HepG2 (cell line): ENCODE results near the gene ELL. TPM values are rescaled to one million over a fixed set of nuclear protein-coding genes. Genes with fewer than 3 reads are reported as not detected.

Experiments
- AHDC1 ChIP-seq: sonication (generic); formaldehyde crosslinking; IDR thresholded peaks from 2 replicates; pipeline ENCODE4 v1.5.1; 2020; ENCODE audit warnings: mild to moderate bottlenecking, missing genetic modification reagents, borderline replicate concordance
- CENPBD1 ChIP-seq: sonication (generic); formaldehyde crosslinking; IDR thresholded peaks from 2 replicates; pipeline ENCODE4 v1.8.0; 2022; ENCODE audit warnings: missing genetic modification reagents, low read depth, mild to moderate bottlenecking, borderline replicate concordance
- E2F1 ChIP-seq: sonication (generic); formaldehyde crosslinking; IDR thresholded peaks from 2 replicates; pipeline ENCODE4 v1.5.0; 2020; ENCODE audit warnings: missing genetic modification reagents
- HOXA3 ChIP-seq: sonication (generic); formaldehyde crosslinking; IDR thresholded peaks from 2 replicates; pipeline ENCODE4 v1.5.0; 2020; ENCODE audit warnings: missing genetic modification reagents
- REL ChIP-seq: sonication (generic); formaldehyde crosslinking; conservative IDR thresholded peaks from 2 replicates; pipeline ENCODE4 v1.8.0; 2022; ENCODE audit warnings: mild to moderate bottlenecking, missing genetic modification reagents, moderate library complexity
- REXO4 ChIP-seq: sonication (generic); formaldehyde crosslinking; IDR thresholded peaks from 2 replicates; pipeline ENCODE4 v1.8.0; 2022; ENCODE audit warnings: missing genetic modification reagents, mild to moderate bottlenecking, borderline replicate concordance
- SRSF4 ChIP-seq: fragments of 200-400 bp; formaldehyde crosslinking; IDR thresholded peaks from one replicate; pipeline ENCODE4 v1.6.1; 2018; ENCODE audit warnings: mild to moderate bottlenecking, low read depth, low read length, moderate library complexity; ENCODE audit not compliant: poor library complexity, severe bottlenecking
- THRA ChIP-seq: sonication (generic); formaldehyde crosslinking; IDR thresholded peaks from 2 replicates; pipeline ENCODE4 v1.4.0; 2020; ENCODE audit warnings: missing genetic modification reagents, borderline replicate concordance
- TOPORS ChIP-seq: sonication (generic); formaldehyde crosslinking; IDR thresholded peaks from 2 replicates; pipeline ENCODE4 v1.8.0; 2023; ENCODE audit warnings: mild to moderate bottlenecking, missing genetic modification reagents
- ZFAT ChIP-seq: sonication (generic); formaldehyde crosslinking; conservative IDR thresholded peaks from 2 replicates; pipeline ENCODE4 v1.8.1; 2023; ENCODE audit warnings: missing genetic modification reagents, inconsistent platforms
- ZMYM4 ChIP-seq: sonication (generic); formaldehyde crosslinking; IDR thresholded peaks from 2 replicates; pipeline ENCODE4 v1.8.1; 2023; ENCODE audit warnings: mild to moderate bottlenecking, missing genetic modification reagents
- ZNF12 ChIP-seq: sonication (generic); formaldehyde crosslinking; IDR thresholded peaks from 2 replicates; pipeline ENCODE4 v1.5.0; 2020; ENCODE audit warnings: missing genetic modification reagents
- ZNF282 ChIP-seq: fragments of 450-650 bp; IDR thresholded peaks from 2 replicates; pipeline ENCODE4 v1.6.1; 2018; ENCODE audit not compliant: partially characterized antibody
- ZNF362 ChIP-seq: sonication (generic); formaldehyde crosslinking; IDR thresholded peaks from 2 replicates; pipeline ENCODE4 v1.4.0; 2020; ENCODE audit warnings: missing genetic modification reagents, mild to moderate bottlenecking, borderline replicate concordance
- ZNF552 ChIP-seq: sonication (generic); formaldehyde crosslinking; IDR thresholded peaks from 2 replicates; pipeline ENCODE4 v1.9.0; 2022; ENCODE audit warnings: missing genetic modification reagents, mild to moderate bottlenecking, borderline replicate concordance
- ZNF766 ChIP-seq: sonication (generic); formaldehyde crosslinking; IDR thresholded peaks from 2 replicates; pipeline ENCODE4 v1.5.0; 2020; ENCODE audit warnings: missing genetic modification reagents, borderline replicate concordance
- ZSCAN21 ChIP-seq: sonication (generic); formaldehyde crosslinking; IDR thresholded peaks from 2 replicates; pipeline ENCODE4 v1.8.0; 2022; ENCODE audit warnings: mild to moderate bottlenecking, missing genetic modification reagents, moderate library complexity, borderline replicate concordance
- polyA plus RNA-seq, 8 experiments: library from polyadenylated mRNA; depleted of rRNA in 3 of 8; stranded (reverse) in 7 of 8; unstranded in 1 of 8; fragments of >200 nt; fragmentation: Illumina TruSeq in 4 of 8; extraction: Trizol in 4 of 8; gene quantifications; 2 replicates each; pipeline versions ENCODE4 v1.2.1 to v1.2.3, GENCODE V29; 2011 to 2016; ENCODE audit warnings: low read depth in 4 of 8, missing spikeins in 1 of 8, mixed read lengths in 1 of 8; ENCODE audit not compliant: insufficient read depth in 1 of 8
- total RNA-seq, 5 experiments: library from RNA; depleted of rRNA; stranded (reverse); fragments of >200 nt; fragmentation: Illumina TruSeq; extraction: Trizol; gene quantifications; 2 replicates each; pipeline ENCODE4 v1.2.3, GENCODE V29; 2016; ENCODE audit warnings: low read depth in 1 of 5

Gene ELL
- total and polyA plus RNA-seq, 2 of the 13 experiments (the other 11 are each of a cell fraction or from before 2014, with no cell fraction given): 3.7 to 5.4 TPM

- TF ChIP-seq E2F1 (CRISPR knock-in tag): no peak
- no peak for TF ChIP-seq ZNF282
- TF ChIP-seq CENPBD1: no peak
- 0 out of 2 replicates have a peak, but pooled peaks have one; percentile 5 for TF ChIP-seq TOPORS
- TF ChIP-seq ZMYM4 (CRISPR knock-in tag): 0 out of 2 replicates have a peak, but pooled peaks have one; percentile 7
- peak; percentile 18; the same call in 1 of the 2 replicates for TF ChIP-seq ZNF362 (CRISPR knock-in tag)
- no peak for TF ChIP-seq ZNF12
- no peak for TF ChIP-seq THRA (CRISPR knock-in tag)
- TF ChIP-seq SRSF4: no peak
- no peak for TF ChIP-seq ZNF552
- no peak for TF ChIP-seq ZNF766
- no peak for TF ChIP-seq ZFAT (CRISPR knock-in tag)
- no peak for TF ChIP-seq HOXA3 (CRISPR knock-in tag)
- TF ChIP-seq AHDC1 (CRISPR knock-in tag): no peak
- no peak for TF ChIP-seq REXO4
- TF ChIP-seq REL (CRISPR knock-in tag): no peak; the same call in 1 of the 2 replicates
- no peak for TF ChIP-seq ZSCAN21 (CRISPR knock-in tag)
Measured at GRCh38 chr19:18419195-18419698, 102.6 kb downstream of the ELL start, which contains the start of gene SSBP4 (continued).
